Activated T-cell treated with anti-CD3 and anti-CD28 coated beads, Interleukin-2, amount 50 U/mL, for 4 hours (primary cell): ENCODE results near the gene BABAM2. TPM values are rescaled to one million over a fixed set of nuclear protein-coding genes. Genes with fewer than 3 reads are reported as not detected.

Source experiments
- ATAC-seq, 2 donors: fragments of 200-7000 bp; cut with Tn5 transposase; one replicate each; pipeline ENCODE4 v1.10.0; 2021
- DNase-seq: peaks from one replicate; pipeline ENCODE4 v3.0.0-alpha.2; 2020
- H3K27me3 Mint-ChIP-seq: one replicate; pipeline ENCODE4 v1.8.0; 2021; ENCODE audit warnings: low read depth, mixed read lengths
- H3K36me3 Mint-ChIP-seq: one replicate; pipeline ENCODE4 v1.8.0; 2022; ENCODE audit warnings: mixed read lengths; ENCODE audit not compliant: insufficient read depth
- H3K4me1 Mint-ChIP-seq: one replicate; pipeline ENCODE4 v1.8.0; 2021; ENCODE audit warnings: low read depth, mixed read lengths
- H3K4me3 Mint-ChIP-seq: one replicate; pipeline ENCODE4 v1.8.0; 2021; ENCODE audit warnings: mild to moderate bottlenecking, moderate library complexity, mixed read lengths
- H3K9me3 Mint-ChIP-seq: one replicate; pipeline ENCODE4 v1.8.0; 2021; ENCODE audit warnings: mixed read lengths
- total RNA-seq, 3 donors: library from RNA; stranded (reverse); gene quantifications; one replicate each; pipeline ENCODE4 v1.2.1, GENCODE V29; 2021

The BABAM2 gene
- total RNA-seq, 3 donors from 2014 or later = 34.3 to 45.9 (median 35.6) TPM

- Mint-ChIP-seq H3K36me3 (no peaks in the 10 kb centered on the region), H3K4me1 (peaks cover 25% of the 10 kb centered on the region), H3K27me3 (no peaks in the 10 kb centered on the region), H3K9me3 (no peaks in the 10 kb centered on the region), H3K4me3 (no peak overlapping the region)
- ATAC-seq = no peak
- DNase-seq = no peak
Observed at GRCh38 chr2:28343971-28344715, 453.6 kb downstream of the BABAM2 start.

DNA sequence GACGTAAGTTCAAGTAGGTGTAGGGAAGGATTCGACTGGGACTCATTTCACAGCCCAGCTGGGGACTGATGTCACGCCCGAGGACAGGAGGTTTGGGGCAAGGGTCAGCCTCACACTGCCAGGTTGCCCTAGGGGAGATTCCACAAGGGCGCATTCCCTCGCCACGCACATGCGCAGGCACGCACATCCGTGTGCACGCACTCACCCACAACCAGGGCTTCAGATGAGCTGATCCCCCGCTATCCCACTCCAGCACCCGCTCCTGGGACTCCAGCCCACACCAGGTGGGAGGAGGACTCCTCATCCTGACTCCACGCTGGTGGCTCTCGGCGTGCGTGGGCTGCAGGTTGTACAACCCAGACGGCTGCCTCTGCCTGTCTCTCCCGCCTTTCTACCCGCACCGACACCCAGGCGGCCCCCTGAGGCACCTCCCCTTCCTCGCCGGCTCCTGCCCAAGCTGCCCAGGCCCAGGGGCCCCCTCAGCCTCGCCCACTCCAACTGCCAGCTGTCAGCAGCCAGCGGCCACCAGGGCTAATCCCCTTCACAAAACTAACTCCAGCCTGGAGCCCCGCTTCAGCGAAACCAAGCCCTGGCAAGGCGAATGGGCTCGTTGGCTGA, 454.3 kb downstream of the BABAM2 start:
- Mint-ChIP-seq H3K9me3 (no peaks in the 10 kb centered on the region), H3K36me3 (no peaks in the 10 kb centered on the region), H3K4me1 (peaks cover 29% of the 10 kb centered on the region), H3K27me3 (no peaks in the 10 kb centered on the region), H3K4me3 (no peak overlapping the region)
- ATAC-seq = no peak
- DNase-seq = no peak

DNA sequence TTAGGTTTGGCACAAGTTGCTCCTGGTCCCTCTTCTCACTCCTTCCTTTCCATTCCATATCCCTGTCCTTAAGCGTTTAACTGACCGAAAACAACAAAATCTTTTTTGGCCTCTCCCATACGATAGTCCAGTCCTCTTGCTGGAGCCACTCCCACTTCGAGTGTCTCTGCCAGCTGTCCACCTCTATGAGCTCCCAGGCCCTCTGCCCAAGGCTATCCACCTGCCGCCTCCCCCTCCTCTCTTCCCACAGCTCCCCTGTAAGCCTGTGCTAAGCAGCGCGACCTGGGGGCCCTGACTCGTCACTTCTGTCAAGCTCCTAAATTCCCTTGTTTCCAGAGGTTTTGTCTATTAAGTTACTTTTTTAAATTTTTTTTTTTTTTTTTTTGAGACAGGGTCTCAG, 455.1 kb downstream of the BABAM2 start:
- no peak for ATAC-seq
- H3K27me3 Mint-ChIP-seq = no peaks in the 10 kb centered on the region

DNA sequence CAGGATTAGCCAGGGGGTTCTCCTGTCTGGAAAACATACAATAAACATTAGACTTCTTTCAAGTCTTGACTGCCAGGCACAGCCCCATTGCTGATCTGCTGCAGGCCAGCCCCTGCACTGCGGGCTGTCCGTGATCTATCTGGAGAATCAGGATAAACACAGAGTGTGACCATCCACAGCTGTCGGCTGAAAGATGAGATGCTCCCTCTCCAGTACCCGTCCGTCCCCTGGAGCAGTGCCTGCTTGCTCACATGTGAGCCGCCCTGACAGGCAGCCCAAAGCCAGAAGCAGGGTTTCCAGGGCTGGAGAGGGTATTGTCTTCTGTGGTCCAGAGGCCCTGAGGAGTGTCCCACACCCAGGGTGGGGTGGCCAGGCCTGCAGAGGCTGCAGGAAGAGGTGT, 456.1 kb downstream of the BABAM2 start:
- Mint-ChIP-seq H3K36me3 (no peaks in the 10 kb centered on the region), H3K9me3 (no peaks in the 10 kb centered on the region), H3K4me1 (peaks cover 29% of the 10 kb centered on the region), H3K4me3 (no peak overlapping the region), H3K27me3 (no peaks in the 10 kb centered on the region)
- ATAC-seq (no peak), DNase-seq (no peak)

More for the DNA sequence above, 455.1 kb downstream of the BABAM2 start:
- peaks cover 29% of the 10 kb centered on the region for H3K4me1 Mint-ChIP-seq
- H3K36me3 Mint-ChIP-seq = no peaks in the 10 kb centered on the region
- H3K9me3 Mint-ChIP-seq = no peaks in the 10 kb centered on the region
- DNase-seq = no peak
- H3K4me3 Mint-ChIP-seq = no peak overlapping the region

DNA sequence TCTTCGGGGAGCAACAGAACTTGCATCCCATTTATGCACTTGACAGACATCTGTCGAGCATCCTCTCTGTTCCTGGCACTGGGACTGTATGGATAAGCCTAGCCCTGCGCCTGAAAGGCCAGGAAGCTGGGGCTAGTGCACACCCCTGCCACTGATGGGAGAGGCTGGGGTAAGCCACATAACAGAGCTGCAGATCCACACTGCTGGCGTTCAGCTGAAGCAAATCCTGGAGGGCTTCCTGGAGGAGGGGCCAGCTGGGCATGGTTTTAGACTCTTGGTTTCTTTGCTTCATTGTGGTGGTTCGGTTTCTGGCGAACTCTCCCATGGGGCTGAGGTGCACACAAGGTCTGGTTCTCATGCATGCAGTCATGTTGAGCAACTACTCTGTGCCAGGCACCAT, 456.7 kb downstream of the BABAM2 start:
- Mint-ChIP-seq H3K4me3 (no peak overlapping the region), H3K9me3 (no peaks in the 10 kb centered on the region), H3K36me3 (no peaks in the 10 kb centered on the region), H3K4me1 (peaks cover 29% of the 10 kb centered on the region), H3K27me3 (no peaks in the 10 kb centered on the region)
- no peak for ATAC-seq
- DNase-seq = no peak

DNA sequence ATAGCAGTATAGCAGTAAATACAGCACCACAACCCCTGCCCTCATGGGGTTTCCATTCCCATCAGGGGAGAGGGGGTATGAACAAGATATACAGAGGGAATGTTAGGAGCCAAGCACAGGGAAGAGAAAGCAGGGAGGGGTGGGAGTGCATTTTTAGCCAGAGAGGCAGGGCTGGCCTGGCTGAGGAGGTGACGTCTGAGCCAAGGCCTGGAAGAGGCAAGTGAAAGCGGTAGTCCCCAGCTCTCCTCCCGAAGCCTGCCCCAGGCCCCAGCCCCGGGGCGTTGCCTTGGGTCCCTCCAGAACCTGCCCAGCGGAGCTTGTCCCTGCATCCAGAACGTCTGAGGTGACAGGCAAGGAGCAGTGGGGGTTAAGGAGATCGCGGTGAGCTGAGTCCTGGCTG, 457.1 kb downstream of the BABAM2 start:
- ATAC-seq (peak in 1 of 2 donors; percentile 8), DNase-seq (no peak)
- Mint-ChIP-seq H3K4me1 (peaks cover 29% of the 10 kb centered on the region), H3K27me3 (no peaks in the 10 kb centered on the region), H3K4me3 (no peak overlapping the region), H3K36me3 (no peaks in the 10 kb centered on the region), H3K9me3 (no peaks in the 10 kb centered on the region)

GRCh38 chr2:28348149-28348567, 457.6 kb downstream of the BABAM2 start:
- peak; percentile 73 to 74 for ATAC-seq
- Mint-ChIP-seq H3K36me3 (no peaks in the 10 kb centered on the region), H3K9me3 (no peaks in the 10 kb centered on the region), H3K4me3 (peak overlapping the region; percentile 24), H3K27me3 (no peaks in the 10 kb centered on the region), H3K4me1 (peaks cover 29% of the 10 kb centered on the region)
- DNase-seq = peak; percentile 45

GRCh38 chr2:28348921-28349320, 458.4 kb downstream of the BABAM2 start:
- ATAC-seq = no peak
- Mint-ChIP-seq H3K4me1 (peaks cover 29% of the 10 kb centered on the region), H3K4me3 (no peak overlapping the region), H3K27me3 (no peaks in the 10 kb centered on the region), H3K9me3 (no peaks in the 10 kb centered on the region), H3K36me3 (no peaks in the 10 kb centered on the region)
- no peak for DNase-seq

DNA sequence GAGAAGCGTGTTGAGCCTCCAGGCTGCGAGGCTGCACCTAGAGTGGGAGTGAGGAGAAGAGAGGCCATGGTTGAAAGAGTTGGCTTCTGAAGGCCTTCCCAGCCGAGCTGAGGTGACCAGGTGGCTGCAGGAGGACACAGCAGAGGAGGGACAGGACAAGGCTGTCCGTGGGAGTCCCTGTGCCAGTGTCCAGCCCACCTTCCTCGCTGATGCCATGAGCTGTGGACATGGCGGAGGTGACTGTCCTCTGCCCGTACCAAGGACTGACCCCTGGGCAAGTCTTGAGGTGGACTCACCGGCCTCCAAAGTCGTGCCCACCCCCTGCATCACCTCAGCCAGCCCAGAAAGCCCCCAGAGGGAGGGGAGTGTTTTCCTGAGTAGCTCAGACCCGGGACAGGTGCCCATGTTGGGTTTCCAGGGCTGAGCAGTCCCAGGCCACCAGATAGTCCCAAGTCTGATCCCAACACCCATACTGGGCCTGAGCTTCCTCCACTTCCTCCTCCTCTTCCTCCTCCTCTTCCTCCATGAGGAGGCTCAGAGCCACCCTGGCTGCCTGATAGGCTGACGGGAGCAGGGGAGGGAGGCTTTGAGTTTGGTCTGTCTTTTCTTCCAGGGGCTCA, 459.1 kb downstream of the BABAM2 start:
- H3K9me3 Mint-ChIP-seq = no peaks in the 10 kb centered on the region
- no peaks in the 10 kb centered on the region for H3K36me3 Mint-ChIP-seq
- ATAC-seq (no peak), DNase-seq (no peak)
- H3K27me3 Mint-ChIP-seq = no peaks in the 10 kb centered on the region
- H3K4me3 Mint-ChIP-seq = no peak overlapping the region
- peaks cover 29% of the 10 kb centered on the region for H3K4me1 Mint-ChIP-seq

- Mint-ChIP-seq H3K9me3 (no peaks in the 10 kb centered on the region), H3K4me1 (peaks cover 29% of the 10 kb centered on the region), H3K4me3 (no peak overlapping the region), H3K36me3 (no peaks in the 10 kb centered on the region), H3K27me3 (no peaks in the 10 kb centered on the region)
- DNase-seq (no peak), ATAC-seq (no peak)
Observed at GRCh38 chr2:28350196-28350595, 459.7 kb downstream of the BABAM2 start.

GRCh38 chr2:28350791-28351285, 460.3 kb downstream of the BABAM2 start:
- Mint-ChIP-seq H3K27me3 (no peaks in the 10 kb centered on the region), H3K9me3 (no peaks in the 10 kb centered on the region), H3K4me1 (peaks cover 30% of the 10 kb centered on the region), H3K4me3 (no peak overlapping the region), H3K36me3 (no peaks in the 10 kb centered on the region)
- no peak for ATAC-seq
- DNase-seq = no peak

GRCh38 chr2:28351621-28352020, 461.1 kb downstream of the BABAM2 start:
- DNase-seq = no peak
- no peak for ATAC-seq
- H3K9me3 Mint-ChIP-seq = no peaks in the 10 kb centered on the region
- H3K36me3 Mint-ChIP-seq = no peaks in the 10 kb centered on the region
- H3K27me3 Mint-ChIP-seq = no peaks in the 10 kb centered on the region
- peaks cover 30% of the 10 kb centered on the region for H3K4me1 Mint-ChIP-seq
- no peak overlapping the region for H3K4me3 Mint-ChIP-seq

DNA sequence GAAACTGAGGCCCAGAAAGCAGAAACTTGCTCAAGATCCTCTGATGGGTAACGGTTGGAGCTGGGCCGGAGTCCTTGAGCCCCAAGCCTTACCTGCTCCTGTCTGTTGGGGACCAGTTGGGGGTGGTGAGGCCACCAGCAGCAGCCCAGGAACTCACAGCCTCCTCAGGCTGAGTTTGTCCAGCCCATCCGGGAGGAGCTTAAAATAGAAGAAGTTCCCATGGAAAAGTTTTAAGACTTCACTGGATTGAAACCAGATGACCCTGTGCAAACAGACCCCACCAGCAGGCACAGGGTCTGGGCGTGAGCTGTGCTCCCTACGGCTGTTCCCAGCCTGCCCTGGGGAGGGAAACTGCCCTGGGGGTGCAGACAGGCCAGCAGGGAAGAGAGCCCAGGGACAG, 461.6 kb downstream of the BABAM2 start:
- H3K9me3 Mint-ChIP-seq = no peaks in the 10 kb centered on the region
- ATAC-seq = no peak
- no peaks in the 10 kb centered on the region for H3K27me3 Mint-ChIP-seq
- no peak overlapping the region for H3K4me3 Mint-ChIP-seq
- DNase-seq = no peak
- H3K4me1 Mint-ChIP-seq = peaks cover 26% of the 10 kb centered on the region
- H3K36me3 Mint-ChIP-seq = no peaks in the 10 kb centered on the region

DNA sequence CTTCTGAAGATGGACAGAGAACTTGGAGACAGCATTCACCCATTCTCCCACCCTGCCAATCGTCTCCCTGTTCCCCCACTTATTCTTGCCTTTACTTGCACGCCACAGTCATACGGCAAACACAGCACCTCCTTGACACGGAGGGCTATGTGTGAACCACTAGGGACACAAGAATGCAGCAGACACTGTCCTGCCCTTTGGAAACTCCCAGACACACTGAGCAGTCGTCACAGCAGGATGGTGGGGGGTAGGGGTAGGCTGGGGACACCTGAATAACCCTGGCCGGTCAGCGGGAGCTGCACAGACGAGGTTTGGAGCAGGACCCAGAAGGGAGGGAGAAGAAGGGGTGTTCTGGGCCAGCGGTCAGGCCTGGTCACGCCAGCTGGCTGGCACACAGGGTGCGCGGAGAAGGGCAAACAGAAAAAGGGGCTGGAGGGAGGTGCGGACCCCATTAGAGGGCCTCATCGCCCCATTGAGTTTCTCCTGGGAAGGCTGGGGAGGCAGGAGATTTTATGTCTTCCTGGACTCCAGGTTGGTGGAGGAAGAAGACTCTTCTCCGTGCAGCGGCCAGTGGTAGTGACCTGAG, 462.2 kb downstream of the BABAM2 start:
- Mint-ChIP-seq H3K36me3 (no peaks in the 10 kb centered on the region), H3K4me3 (no peak overlapping the region), H3K4me1 (peaks cover 20% of the 10 kb centered on the region), H3K9me3 (no peaks in the 10 kb centered on the region), H3K27me3 (no peaks in the 10 kb centered on the region)
- DNase-seq (no peak), ATAC-seq (no peak)
